Hepatocyte (in vitro differentiated cells): ENCODE data around the gene AGMAT.

ENCODE experiments used
- EZH2phosphoT487 ChIP-seq: fragments of 200-600 bp; sonication (generic); IDR thresholded peaks from one replicate; pipeline ENCODE4 v1.6.1; 2018; ENCODE audit warnings: antibody characterized with exemption, mild to moderate bottlenecking, low read depth, moderate library complexity; ENCODE audit not compliant: unreplicated experiment, severe bottlenecking
- TF ChIP-seq, protein P1 (sequence below): fragments of 200-600 bp; sonication (generic); IDR thresholded peaks from 2 replicates; pipeline ENCODE4 v1.5.1; 2016; ENCODE audit warnings: antibody characterized with exemption, mild to moderate bottlenecking; ENCODE audit not compliant: poor library complexity

DNA sequence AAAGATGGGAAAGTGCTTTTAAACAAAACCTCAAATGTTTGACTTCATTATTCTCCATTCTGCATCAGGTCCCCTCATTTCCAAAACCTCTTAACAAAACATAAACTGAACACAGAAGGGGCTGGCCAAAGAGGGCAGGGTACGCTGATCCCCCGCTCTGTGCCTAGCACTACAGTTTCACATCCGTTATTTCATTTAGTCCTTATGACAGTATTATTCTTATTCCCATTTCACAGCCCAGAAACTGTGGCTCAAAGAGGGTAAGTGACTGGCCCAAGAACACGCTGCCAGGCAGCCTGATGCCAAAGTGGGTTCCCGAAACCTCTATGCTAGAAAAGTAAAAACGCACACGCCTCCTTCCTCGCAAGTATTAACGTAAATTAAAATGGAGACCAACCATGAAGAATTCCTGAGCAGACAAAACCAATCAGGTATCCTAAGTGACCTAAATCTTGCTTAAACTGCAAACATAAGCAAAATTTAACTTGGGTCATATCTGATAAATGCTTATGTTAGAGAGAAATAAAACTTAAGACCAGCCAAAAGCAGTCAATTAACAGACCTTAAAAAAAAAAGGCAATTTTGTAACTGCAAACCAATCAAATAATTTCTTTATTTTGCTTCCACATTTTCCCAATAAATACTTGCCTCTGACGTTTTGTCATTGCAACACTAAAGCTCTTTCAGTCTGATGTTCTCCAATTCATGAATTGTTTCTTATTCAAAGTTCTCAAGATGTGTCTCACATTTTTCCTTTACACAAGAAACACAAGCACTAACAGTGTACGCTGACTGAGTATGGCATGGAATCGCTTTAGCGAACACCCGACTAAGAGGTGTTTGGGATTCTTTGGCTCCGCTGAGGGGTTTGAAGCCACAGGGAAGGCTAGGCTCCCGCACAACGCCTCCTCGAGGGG is 61.5 kb downstream of the AGMAT start:
- TF ChIP-seq, protein P1, sequence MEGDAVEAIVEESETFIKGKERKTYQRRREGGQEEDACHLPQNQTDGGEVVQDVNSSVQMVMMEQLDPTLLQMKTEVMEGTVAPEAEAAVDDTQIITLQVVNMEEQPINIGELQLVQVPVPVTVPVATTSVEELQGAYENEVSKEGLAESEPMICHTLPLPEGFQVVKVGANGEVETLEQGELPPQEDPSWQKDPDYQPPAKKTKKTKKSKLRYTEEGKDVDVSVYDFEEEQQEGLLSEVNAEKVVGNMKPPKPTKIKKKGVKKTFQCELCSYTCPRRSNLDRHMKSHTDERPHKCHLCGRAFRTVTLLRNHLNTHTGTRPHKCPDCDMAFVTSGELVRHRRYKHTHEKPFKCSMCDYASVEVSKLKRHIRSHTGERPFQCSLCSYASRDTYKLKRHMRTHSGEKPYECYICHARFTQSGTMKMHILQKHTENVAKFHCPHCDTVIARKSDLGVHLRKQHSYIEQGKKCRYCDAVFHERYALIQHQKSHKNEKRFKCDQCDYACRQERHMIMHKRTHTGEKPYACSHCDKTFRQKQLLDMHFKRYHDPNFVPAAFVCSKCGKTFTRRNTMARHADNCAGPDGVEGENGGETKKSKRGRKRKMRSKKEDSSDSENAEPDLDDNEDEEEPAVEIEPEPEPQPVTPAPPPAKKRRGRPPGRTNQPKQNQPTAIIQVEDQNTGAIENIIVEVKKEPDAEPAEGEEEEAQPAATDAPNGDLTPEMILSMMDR = no peak
- no peak for TF ChIP-seq EZH2phosphoT487
